RWPE1 (cell line): ENCODE results near the gene LEMD2.

Experiments
- CTCF ChIA-PET: fragments of 350-600 bp; sonication (Branson Sonifier 250); formaldehyde crosslinking; extraction: SDS; loops from one replicate; lab custom pipeline; 2021; lab: Yijun Ruan, JAX
- POLR2A ChIA-PET: fragments of 400-600 bp; formaldehyde crosslinking; extraction: SDS; loops from one replicate; lab custom pipeline; 2020; ENCODE audit warnings: antibody characterized with exemption; ENCODE audit not compliant: low non-redundant PET; lab: Yijun Ruan, JAX
- DNase-seq: peaks from one replicate; pipeline ENCODE4 v3.0.0; 2012; ENCODE audit warnings: low spot score
- H3K27ac ChIP-seq: fragments of 450-650 bp; 2 replicates; pipeline ENCODE4 v1.5.1; 2017
- CTCF ChIP-seq: fragments of 450-650 bp; conservative IDR thresholded peaks from 2 replicates; pipeline ENCODE4 v1.5.1; 2017; ENCODE audit warnings: low read depth, mild to moderate bottlenecking

LEMD2 gene

GRCh38 chr6:33824461-33825154, 35.7 kb upstream of the LEMD2 start:
- CTCF ChIA-PET: interaction anchor here (0.6 kb wide), 1 partner anchor 62 kb away, joined by 3 read pairs; no protein-coding TSS in a partner anchor
- no peak for DNase-seq
- no peak overlapping the region for H3K27ac ChIP-seq
- POLR2A ChIA-PET: no interaction called here
- TF ChIP-seq CTCF: no peak

GRCh38 chr6:33823806-33824205, 34.9 kb upstream of the LEMD2 start:
- no peak overlapping the region for H3K27ac ChIP-seq
- ChIA-PET POLR2A (no interaction called here), CTCF (interaction anchor here (0.6 kb wide), 1 partner anchor 221 kb away, joined by 3 read pairs; no protein-coding TSS in a partner anchor)
- no peak for DNase-seq
- no peak for TF ChIP-seq CTCF

GRCh38 chr6:33822575-33823395, 33.9 kb upstream of the LEMD2 start:
- peak; percentile 48 for DNase-seq
- ChIA-PET CTCF (interaction anchor here (0.8 kb wide), 1 partner anchor 57 kb away, joined by 3 read pairs; no protein-coding TSS in a partner anchor), POLR2A (no interaction called here)
- H3K27ac ChIP-seq: no peak overlapping the region
- no peak for TF ChIP-seq CTCF

GRCh38 chr6:33820784-33821520, 32.0 kb upstream of the LEMD2 start:
- no peak for TF ChIP-seq CTCF
- CTCF ChIA-PET: interaction anchor here (0.7 kb wide), 1 partner anchor 333 kb away, joined by 3 read pairs; no protein-coding TSS in a partner anchor
- POLR2A ChIA-PET: no interaction called here
- DNase-seq: no peak
- H3K27ac ChIP-seq: no peak overlapping the region

- ChIA-PET CTCF (interaction anchor here (0.6 kb wide), 1 partner anchor 237 kb away, joined by 3 read pairs; no protein-coding TSS in a partner anchor), POLR2A (no interaction called here)
- no peak for TF ChIP-seq CTCF
- no peak for DNase-seq
- no peak overlapping the region for H3K27ac ChIP-seq
Measured at GRCh38 chr6:33820243-33820642, 31.3 kb upstream of the LEMD2 start.

- ChIA-PET POLR2A (no interaction called here), CTCF (no interaction called here)
- H3K27ac ChIP-seq: no peak overlapping the region
- DNase-seq: no peak
- TF ChIP-seq CTCF: no peak
Measured at GRCh38 chr6:33819021-33819420, 30.1 kb upstream of the LEMD2 start.
